T1000 (cell line): ENCODE data around the gene CXCL1.

Experiments
- DNase-seq: peaks from one replicate; lab custom pipeline; 2025; ENCODE audit warnings: mixed read lengths; lab: John Stamatoyannopoulos, UW

Gene CXCL1

GRCh38 chr4:73869130-73870055 is at the start of gene CXCL1:
TSS of gene CXCL1 (plus strand) at chr4:73869393. CDS start at chr4:73869471, 78 bp downstream.
- no peak for DNase-seq

- no peak for DNase-seq
Observed at GRCh38 chr4:73821325-73821724, 47.9 kb upstream of the CXCL1 start.

- DNase-seq: no peak
Observed at GRCh38 chr4:73822389-73822788, 46.8 kb upstream of the CXCL1 start.

- no peak for DNase-seq
Observed at GRCh38 chr4:73822812-73823504, 46.2 kb upstream of the CXCL1 start.

GRCh38 chr4:73823760-73824159 is 45.4 kb upstream of the CXCL1 start:
- no peak for DNase-seq

GRCh38 chr4:73828956-73829355 is 40.2 kb upstream of the CXCL1 start:
- DNase-seq: no peak

GRCh38 chr4:73831569-73831968 is 37.6 kb upstream of the CXCL1 start:
- DNase-seq: no peak

- no peak for DNase-seq
Observed at GRCh38 chr4:73832651-73833237, 36.4 kb upstream of the CXCL1 start.

GRCh38 chr4:73836373-73837279 is 32.6 kb upstream of the CXCL1 start, which contains the start of gene CXCL6:
TSS of gene CXCL6 (plus strand) at chr4:73836678. CDS start at chr4:73836751, 73 bp downstream.
- no peak for DNase-seq

GRCh38 chr4:73839071-73839470 is 30.1 kb upstream of the CXCL1 start:
- no peak for DNase-seq

- no peak for DNase-seq
Observed at GRCh38 chr4:73839715-73840114, 29.5 kb upstream of the CXCL1 start.

GRCh38 chr4:73841243-73841925 is 27.8 kb upstream of the CXCL1 start:
- no peak for DNase-seq

GRCh38 chr4:73842696-73843095 is 26.5 kb upstream of the CXCL1 start:
- DNase-seq: no peak

- DNase-seq: no peak
Observed at GRCh38 chr4:73843369-73843768, 25.8 kb upstream of the CXCL1 start.

- no peak for DNase-seq
Observed at GRCh38 chr4:73844345-73844744, 24.8 kb upstream of the CXCL1 start.

- DNase-seq: no peak
Observed at GRCh38 chr4:73844806-73845205, 24.4 kb upstream of the CXCL1 start.

GRCh38 chr4:73847526-73848182 is 21.5 kb upstream of the CXCL1 start:
- DNase-seq: no peak

- no peak for DNase-seq
Observed at GRCh38 chr4:73848183-73848777, 20.9 kb upstream of the CXCL1 start.

- no peak for DNase-seq
Observed at GRCh38 chr4:73850261-73850970, 18.8 kb upstream of the CXCL1 start.
